Pulmonary artery endothelial cell (primary cell): ENCODE results near the gene XXYLT1. TPM values are rescaled to one million over a fixed set of nuclear protein-coding genes. Genes with fewer than 3 reads are reported as not detected.

Experiments used
- DNase-seq: peaks from one replicate; pipeline ENCODE4 v3.0.0-alpha.2; 2011; ENCODE audit warnings: low read depth, low spot score
- total RNA-seq: library from RNA; depleted of rRNA; stranded (reverse); fragments of >200 nt; gene quantifications from 2 replicates; pipeline ENCODE4 v1.2.3, GENCODE V29; 2014

Gene XXYLT1
- total RNA-seq, 1 donor from 2014 or later: 42.1 TPM

GRCh38 chr3:195081242-195081963, 189.6 kb downstream of the XXYLT1 start:
- DNase-seq: no peak

DNA sequence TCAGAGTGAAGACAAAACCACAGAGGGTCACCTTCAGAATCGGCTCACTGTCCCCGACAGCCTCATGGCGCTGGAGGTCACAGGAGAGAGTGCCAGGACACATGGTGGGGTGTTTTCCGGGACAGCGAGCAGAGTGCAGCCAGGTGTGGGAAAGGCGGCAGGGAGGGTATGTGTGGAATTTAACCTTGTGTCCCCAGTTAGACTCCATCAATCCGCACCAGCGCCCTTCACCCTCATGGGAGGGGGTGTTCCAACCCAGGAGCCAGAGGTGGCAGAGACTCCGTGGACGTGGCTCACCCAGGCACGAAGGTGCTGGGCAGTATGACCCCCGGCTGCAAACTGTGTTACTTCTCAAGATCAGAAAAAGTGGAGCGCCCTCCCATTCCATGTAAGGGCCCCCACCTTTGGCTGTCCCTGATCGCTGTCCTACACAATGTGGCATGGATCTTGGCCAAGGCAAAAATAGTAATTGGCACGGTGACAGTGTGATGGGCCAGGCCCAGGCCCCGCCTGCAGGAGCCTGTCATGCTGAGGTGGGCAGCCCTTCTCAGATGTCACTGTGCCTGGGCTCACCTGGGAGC, 190.3 kb downstream of the XXYLT1 start:
- DNase-seq: no peak

DNA sequence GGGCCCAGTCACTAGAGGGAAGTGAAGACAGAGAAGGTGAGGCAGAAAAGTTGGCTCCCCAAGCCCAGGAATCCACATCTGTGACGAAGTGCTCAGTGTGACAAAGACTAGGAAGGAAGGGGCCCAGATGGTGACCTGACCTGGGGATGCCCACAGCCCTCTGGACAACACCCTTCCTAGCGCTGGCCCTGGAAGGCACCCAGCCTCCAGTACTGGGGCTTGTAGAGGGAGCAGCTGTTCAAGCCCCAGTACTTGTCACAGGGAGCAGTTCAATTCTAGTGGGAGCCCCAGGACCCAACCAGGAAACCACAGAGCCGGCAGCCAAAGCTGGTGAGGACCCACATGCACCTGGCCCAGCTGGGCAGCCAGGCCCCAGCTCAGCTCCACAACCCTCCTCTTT, 190.8 kb downstream of the XXYLT1 start:
- DNase-seq: no peak

GRCh38 chr3:195079636-195080035, 191.3 kb downstream of the XXYLT1 start:
- DNase-seq: no peak

DNA sequence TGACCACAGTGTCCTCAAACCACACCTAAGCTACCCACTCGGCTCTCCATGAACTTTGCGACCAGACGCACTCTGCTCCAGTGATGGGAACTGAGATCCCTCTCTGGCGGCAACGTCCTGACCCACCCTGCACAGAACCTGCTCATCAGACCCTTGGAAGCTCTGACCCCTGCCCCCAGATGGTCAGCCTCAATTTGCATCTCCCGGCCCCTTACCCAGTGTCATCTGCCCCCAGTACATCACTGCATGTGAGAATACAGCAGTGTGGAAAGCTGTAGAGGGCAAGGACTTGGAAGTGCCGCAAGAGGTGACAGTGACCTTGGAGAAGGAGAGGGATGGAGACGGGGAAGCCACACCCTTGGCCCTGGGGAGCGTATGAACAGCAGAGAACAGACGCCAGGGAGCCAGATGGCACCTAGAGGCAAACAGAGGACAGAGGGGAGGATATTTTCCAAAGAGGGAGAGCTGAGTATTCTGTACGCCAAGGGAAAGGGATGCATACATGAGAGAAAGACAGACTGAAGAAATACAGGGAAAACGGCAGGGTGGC, 192.0 kb downstream of the XXYLT1 start:
- DNase-seq: no peak

GRCh38 chr3:195077611-195078540, 193.1 kb downstream of the XXYLT1 start:
- DNase-seq: no peak

DNA sequence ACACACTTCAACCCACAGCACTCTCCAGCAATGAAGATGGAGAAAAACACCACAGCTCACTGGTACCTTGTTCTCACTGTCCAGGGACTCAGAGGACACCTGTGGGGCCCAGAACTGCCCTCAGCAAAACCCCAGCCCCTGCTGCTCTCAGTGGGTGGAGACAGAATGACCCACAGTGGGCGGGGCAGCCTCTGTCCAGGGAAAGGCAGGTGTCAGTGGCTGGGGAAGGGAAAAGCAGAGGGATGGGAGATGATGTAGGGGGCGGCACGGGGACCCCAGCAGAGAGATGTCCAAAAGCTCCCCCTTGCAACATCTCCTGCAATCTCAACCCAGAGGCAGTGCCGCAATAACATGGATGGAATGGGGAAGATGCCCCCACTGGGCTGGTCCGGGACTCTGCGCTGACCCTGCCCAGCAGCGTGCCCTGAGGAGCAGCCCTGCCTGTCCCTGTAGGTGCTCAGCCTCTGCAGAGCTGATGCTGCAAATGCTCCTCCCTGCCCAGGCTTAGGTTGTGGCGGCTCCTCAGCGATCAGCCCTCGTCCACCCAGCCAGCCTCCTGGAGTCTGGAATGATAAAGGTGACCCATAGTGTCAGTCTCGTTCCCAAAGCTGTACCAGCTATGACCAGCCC, 193.9 kb downstream of the XXYLT1 start:
- no peak for DNase-seq

- no peak for DNase-seq
Measured at GRCh38 chr3:195075941-195076875, 194.8 kb downstream of the XXYLT1 start.

GRCh38 chr3:195075199-195075940, 195.6 kb downstream of the XXYLT1 start:
- no peak for DNase-seq

- DNase-seq: no peak
Measured at GRCh38 chr3:195073866-195074860, 196.8 kb downstream of the XXYLT1 start.

- no peak for DNase-seq
Measured at GRCh38 chr3:195072916-195073564, 197.9 kb downstream of the XXYLT1 start.

DNA sequence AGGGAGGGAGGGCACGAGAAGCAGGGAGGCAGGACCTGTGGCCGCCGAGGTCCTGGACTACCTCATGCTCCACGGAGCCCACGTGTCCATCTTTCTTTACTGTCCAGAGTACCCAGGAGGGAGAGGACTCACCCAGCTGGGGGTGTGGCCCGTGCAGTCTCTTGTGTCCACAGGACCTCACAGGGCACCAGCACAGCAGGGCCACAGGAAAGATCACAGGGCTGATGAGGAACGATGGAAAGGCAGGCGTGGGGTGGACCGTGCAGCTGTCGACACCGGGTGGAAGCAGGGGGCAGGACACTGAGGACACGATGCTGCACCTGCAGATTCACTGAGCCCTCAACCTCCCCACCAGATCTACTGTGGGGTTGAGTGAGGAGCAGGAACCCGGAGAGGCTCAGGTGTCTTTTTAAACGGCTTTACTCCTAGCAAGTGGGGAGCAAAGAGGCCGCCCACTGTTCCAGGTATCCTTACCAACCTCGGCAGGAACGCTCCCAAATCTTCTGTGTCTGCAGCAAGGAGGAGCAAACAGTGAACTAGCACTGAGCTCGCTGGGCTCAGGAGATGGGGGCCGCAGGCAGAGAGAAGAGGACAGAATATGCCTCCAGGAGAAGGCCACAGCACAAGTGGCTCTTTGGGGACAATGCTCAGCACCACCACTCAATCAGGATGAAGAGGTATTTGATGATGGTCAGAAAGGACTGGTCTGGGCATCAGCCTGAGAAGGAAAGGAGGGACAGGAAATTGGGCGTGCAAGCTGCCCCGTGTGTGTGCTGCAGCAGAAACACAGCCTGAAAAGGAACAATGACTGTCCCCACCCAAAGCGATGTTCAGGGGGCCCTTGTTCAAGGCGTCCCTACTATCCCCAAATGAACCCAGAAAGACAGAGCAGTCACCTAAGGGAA, 198.8 kb downstream of the XXYLT1 start:
- no peak for DNase-seq

DNA sequence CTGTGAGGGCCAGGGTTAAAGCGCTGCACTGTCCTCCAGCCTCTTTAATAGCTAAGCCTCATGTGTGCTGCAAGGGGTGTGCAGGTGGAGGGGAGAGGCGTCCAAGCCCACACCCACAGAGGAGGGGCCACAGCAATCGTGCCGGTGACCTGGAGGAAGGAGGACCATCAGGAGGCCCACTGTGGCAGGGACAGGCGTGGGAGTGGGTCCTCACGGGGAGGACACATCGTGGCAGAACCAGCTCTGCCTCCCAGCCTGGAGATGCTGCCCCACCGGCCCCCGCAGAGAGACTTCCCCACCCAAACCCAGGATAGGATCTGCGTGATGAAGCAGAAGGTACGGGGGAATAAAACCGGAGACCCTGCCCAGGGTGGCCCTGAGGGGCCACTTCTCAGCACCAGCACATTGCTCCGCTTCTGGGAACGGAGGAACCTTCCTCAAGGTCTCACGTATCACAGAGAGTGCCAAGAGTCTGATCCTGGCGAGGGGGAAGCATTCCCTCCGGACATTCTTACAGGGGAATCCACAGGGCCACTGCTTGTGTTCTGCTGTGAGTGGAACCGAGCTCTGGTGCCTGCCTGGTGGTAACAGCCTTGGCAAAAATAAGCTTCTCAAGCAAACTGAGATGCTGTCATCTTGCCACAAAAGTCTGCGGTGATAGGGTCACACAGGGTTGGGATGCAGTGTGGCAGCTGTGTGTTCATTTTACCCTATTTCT, 199.8 kb downstream of the XXYLT1 start:
- no peak for DNase-seq

DNA sequence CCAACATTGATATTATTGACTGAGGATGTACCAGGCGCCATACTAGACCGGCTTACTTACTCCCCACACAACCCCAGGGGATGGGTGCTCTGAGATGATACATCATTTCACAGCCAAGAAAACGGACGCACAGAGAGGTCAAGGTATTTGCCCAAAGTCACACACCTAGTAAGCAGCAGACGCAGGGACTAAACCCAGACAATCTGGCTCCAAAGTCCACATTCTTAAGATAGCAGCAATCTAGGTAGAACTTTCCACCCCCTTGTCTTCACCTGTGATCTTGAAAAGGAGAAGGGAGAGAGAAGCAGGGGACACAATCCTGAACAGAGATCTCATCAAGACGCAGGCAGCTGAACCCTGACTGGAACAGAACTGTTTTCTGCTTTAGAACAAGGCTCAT, 200.6 kb downstream of the XXYLT1 start:
- DNase-seq: no peak

DNA sequence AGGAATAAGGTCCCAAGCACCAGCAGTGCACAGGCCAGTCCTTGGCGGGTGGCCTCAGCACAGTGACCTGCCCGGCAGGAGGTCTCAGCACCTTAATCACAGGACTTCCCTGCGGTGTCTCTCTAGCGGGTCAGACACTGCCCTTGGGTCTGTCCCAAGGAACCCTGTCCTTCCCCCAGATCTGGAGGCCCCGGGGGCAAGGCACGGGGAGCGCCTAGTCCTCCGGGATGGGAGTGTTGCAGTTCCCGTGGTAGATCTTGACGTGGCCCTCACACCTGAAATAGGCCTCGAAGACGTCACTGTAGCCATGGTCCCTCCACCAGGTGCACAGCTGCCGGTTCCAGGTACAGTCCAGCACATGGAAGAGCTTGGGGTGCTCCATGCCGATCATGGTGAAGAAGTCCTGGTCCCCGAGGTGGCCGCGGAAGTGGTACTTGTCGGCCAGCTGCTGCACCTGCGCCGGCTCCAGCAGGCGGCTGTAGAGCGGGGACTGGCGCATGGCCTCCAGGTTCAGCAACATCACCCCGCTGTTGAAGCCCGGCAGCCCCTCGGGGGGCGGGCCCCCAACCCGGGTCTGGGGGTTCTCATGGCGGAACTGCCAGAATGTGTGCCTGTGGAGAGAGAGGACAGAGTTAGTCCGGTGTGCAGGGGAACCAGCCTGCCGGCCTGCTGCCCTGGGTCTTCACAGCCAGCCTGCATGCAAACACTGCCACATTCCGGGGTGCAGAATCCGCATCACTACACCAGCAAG, 201.3 kb downstream of the XXYLT1 start:
- no peak for DNase-seq
